ENCODE measurements around the gene KLHL36. TPM values are rescaled to one million over a fixed set of nuclear protein-coding genes. Genes with fewer than 3 reads are reported as not detected.

Gene KLHL36
- total RNA-seq, 1 donor from 2014 or later = 49.0 TPM

DNA sequence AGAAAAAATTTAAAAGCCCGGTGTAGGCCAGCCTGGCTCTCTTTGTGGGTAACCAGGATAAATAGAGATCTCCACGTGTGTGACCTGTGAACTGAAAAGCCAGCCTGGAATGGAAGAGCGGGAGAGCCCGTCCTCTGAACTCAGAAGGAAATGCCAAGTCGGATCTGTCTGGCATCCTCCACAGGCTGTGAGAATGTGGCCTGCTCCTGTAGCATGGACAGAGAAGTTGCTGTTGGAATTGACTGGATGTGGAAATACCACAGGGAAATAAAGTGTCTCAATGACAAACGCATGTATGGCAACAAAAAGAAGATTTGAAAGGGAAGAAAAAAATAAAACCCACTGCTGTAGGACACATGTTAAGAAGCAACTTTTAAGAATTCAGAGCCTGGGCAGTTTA lies 6.7 kb downstream of the KLHL36 start:
- no peaks in the 10 kb centered on the region for H3K9me3 Mint-ChIP-seq (ENCODE audit: unreplicated experiment)
- no peak for FAIRE-seq
- peaks cover 21% of the 10 kb centered on the region for H3K4me1 Mint-ChIP-seq (ENCODE audit: low read depth, unreplicated experiment)

DNA sequence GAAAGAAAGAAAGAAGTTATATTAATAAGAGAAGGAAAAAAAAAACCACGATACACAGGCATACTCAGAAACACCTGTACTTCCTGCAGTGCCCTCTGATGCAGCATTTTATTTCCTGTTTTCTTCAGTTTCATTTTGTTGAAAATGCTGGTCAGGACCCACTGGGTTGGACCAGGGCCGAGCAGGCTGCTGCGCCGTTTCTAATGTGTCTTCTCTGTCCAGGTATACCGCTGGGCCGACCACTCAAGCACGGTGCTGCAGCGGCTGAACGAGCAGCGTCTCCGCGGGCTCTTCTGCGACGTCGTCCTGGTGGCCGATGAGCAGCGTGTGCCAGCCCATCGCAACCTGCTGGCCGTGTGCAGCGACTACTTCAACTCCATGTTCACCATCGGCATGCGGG lies 8.3 kb downstream of the KLHL36 start:
- no peaks in the 10 kb centered on the region for H3K27me3 Mint-ChIP-seq (ENCODE audit: low read depth, unreplicated experiment)
- Histone ChIP-seq H3K4me2 (ENCODE audit: low read length) (no peak overlapping the region), H3K27ac (ENCODE audit: low read depth, low read length) (no peak overlapping the region), H2AFZ (ENCODE audit: low read depth, low read length) (no peak overlapping the region), H3K4me1 (ENCODE audit: insufficient read depth, low read length) (no peaks in the 10 kb centered on the region), H3K4me3 (ENCODE audit: insufficient read depth, low read depth, low read length) (no peak overlapping the region), H3K9me3 (ENCODE audit: insufficient read depth, low read depth, low read length) (no peaks in the 10 kb centered on the region), H3K9ac (ENCODE audit: low read length) (no peak overlapping the region), H3K27me3 (ENCODE audit: insufficient read depth, low read length) (no peaks in the 10 kb centered on the region), H3K36me3 (ENCODE audit: insufficient read depth, low read length) (peaks cover 16% of the 10 kb centered on the region), H4K20me1 (ENCODE audit: insufficient read depth, low read length) (peaks cover 34% of the 10 kb centered on the region), H3K79me2 (ENCODE audit: insufficient read depth, low read length) (peaks cover 3% of the 10 kb centered on the region)
- H3K4me3 Mint-ChIP-seq (ENCODE audit: unreplicated experiment) = no peak overlapping the region
- no peak for DNase-seq (ENCODE audit: low read depth)
- no peaks in the 10 kb centered on the region for H3K9me3 Mint-ChIP-seq (ENCODE audit: unreplicated experiment)
- no peak for TF ChIP-seq EZH2 (IDR thresholded peaks at IDR 0.05; ENCODE audit: insufficient read depth, low read length)
- TF ChIP-seq, protein P1, sequence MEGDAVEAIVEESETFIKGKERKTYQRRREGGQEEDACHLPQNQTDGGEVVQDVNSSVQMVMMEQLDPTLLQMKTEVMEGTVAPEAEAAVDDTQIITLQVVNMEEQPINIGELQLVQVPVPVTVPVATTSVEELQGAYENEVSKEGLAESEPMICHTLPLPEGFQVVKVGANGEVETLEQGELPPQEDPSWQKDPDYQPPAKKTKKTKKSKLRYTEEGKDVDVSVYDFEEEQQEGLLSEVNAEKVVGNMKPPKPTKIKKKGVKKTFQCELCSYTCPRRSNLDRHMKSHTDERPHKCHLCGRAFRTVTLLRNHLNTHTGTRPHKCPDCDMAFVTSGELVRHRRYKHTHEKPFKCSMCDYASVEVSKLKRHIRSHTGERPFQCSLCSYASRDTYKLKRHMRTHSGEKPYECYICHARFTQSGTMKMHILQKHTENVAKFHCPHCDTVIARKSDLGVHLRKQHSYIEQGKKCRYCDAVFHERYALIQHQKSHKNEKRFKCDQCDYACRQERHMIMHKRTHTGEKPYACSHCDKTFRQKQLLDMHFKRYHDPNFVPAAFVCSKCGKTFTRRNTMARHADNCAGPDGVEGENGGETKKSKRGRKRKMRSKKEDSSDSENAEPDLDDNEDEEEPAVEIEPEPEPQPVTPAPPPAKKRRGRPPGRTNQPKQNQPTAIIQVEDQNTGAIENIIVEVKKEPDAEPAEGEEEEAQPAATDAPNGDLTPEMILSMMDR (IDR thresholded peaks at IDR 0.05; ENCODE audit: insufficient read depth, low read depth, low read length) = no peak
- H3K4me1 Mint-ChIP-seq (ENCODE audit: low read depth, unreplicated experiment) = peaks cover 7% of the 10 kb centered on the region
- peaks cover 19% of the 10 kb centered on the region for H3K36me3 Mint-ChIP-seq (ENCODE audit: low read depth, unreplicated experiment)
- FAIRE-seq = no peak
- no peak overlapping the region for H3K27ac Mint-ChIP-seq (ENCODE audit: unreplicated experiment)

More for the DNA sequence above, 6.7 kb downstream of the KLHL36 start:
- H3K9ac ChIP-seq (ENCODE audit: low read length) = no peak overlapping the region
- TF ChIP-seq, protein P1 (IDR thresholded peaks at IDR 0.05; ENCODE audit: insufficient read depth, low read depth, low read length) = no peak
- no peak for TF ChIP-seq EZH2 (IDR thresholded peaks at IDR 0.05; ENCODE audit: insufficient read depth, low read length)
- H3K4me3 Mint-ChIP-seq (ENCODE audit: unreplicated experiment) = no peak overlapping the region
- no peak overlapping the region for H3K27ac Mint-ChIP-seq (ENCODE audit: unreplicated experiment)
- H3K9me3 ChIP-seq (ENCODE audit: insufficient read depth, low read depth, low read length) = no peaks in the 10 kb centered on the region
- H3K36me3 ChIP-seq (ENCODE audit: insufficient read depth, low read length) = peaks cover 12% of the 10 kb centered on the region
- no peaks in the 10 kb centered on the region for H3K27me3 Mint-ChIP-seq (ENCODE audit: low read depth, unreplicated experiment)
- peaks cover 11% of the 10 kb centered on the region for H3K4me1 ChIP-seq (ENCODE audit: insufficient read depth, low read length)
- no peak overlapping the region for H3K27ac ChIP-seq (ENCODE audit: low read depth, low read length)
- H3K4me2 ChIP-seq (ENCODE audit: low read length) = no peak overlapping the region
- peaks cover 3% of the 10 kb centered on the region for H3K79me2 ChIP-seq (ENCODE audit: insufficient read depth, low read length)
- H3K27me3 ChIP-seq (ENCODE audit: insufficient read depth, low read length) = no peaks in the 10 kb centered on the region
- peaks cover 42% of the 10 kb centered on the region for H4K20me1 ChIP-seq (ENCODE audit: insufficient read depth, low read length)
- no peak overlapping the region for H3K4me3 ChIP-seq (ENCODE audit: insufficient read depth, low read depth, low read length)
- H2AFZ ChIP-seq (ENCODE audit: low read depth, low read length) = no peak overlapping the region
- peaks cover 16% of the 10 kb centered on the region for H3K36me3 Mint-ChIP-seq (ENCODE audit: low read depth, unreplicated experiment)
- DNase-seq (ENCODE audit: low read depth) = no peak

DNA sequence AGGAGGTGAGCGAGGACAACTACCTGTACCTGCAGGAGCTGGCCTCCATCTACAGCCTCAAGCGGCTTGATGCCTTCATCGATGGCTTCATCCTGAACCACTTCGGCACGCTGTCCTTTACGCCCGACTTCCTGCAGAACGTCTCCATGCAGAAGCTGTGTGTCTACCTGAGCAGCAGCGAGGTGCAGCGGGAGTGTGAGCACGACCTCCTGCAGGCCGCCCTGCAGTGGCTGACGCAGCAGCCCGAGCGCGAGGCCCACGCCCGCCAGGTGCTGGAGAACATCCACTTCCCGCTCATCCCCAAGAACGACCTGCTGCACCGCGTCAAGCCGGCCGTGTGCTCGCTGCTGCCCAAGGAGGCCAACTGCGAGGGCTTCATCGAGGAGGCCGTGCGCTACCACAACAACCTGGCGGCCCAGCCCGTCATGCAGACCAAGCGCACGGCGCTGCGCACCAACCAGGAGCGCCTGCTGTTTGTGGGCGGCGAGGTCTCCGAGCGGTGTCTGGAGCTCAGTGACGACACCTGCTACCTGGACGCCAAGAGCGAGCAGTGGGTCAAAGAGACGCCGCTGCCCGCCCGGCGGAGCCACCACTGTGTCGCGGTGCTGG lies 9.0 kb downstream of the KLHL36 start:
- H3K27me3 ChIP-seq (ENCODE audit: insufficient read depth, low read length) = no peaks in the 10 kb centered on the region
- DNase-seq (ENCODE audit: low read depth) (no peak), FAIRE-seq (no peak)
- H3K4me2 ChIP-seq (ENCODE audit: low read length) = no peak overlapping the region
- Mint-ChIP-seq H3K4me3 (ENCODE audit: unreplicated experiment) (no peak overlapping the region), H3K27ac (ENCODE audit: unreplicated experiment) (no peak overlapping the region), H3K36me3 (ENCODE audit: low read depth, unreplicated experiment) (peaks cover 21% of the 10 kb centered on the region), H3K9me3 (ENCODE audit: unreplicated experiment) (no peaks in the 10 kb centered on the region), H3K4me1 (ENCODE audit: low read depth, unreplicated experiment) (peaks cover 3% of the 10 kb centered on the region), H3K27me3 (ENCODE audit: low read depth, unreplicated experiment) (no peaks in the 10 kb centered on the region)
- peaks cover 3% of the 10 kb centered on the region for H3K79me2 ChIP-seq (ENCODE audit: insufficient read depth, low read length)
- no peak overlapping the region for H3K4me3 ChIP-seq (ENCODE audit: insufficient read depth, low read depth, low read length)
- H3K4me1 ChIP-seq (ENCODE audit: insufficient read depth, low read length) = no peaks in the 10 kb centered on the region
- H3K9me3 ChIP-seq (ENCODE audit: insufficient read depth, low read depth, low read length) = no peaks in the 10 kb centered on the region
- H3K36me3 ChIP-seq (ENCODE audit: insufficient read depth, low read length) = peaks cover 14% of the 10 kb centered on the region
- no peak overlapping the region for H3K27ac ChIP-seq (ENCODE audit: low read depth, low read length)
- H4K20me1 ChIP-seq (ENCODE audit: insufficient read depth, low read length) = peaks cover 29% of the 10 kb centered on the region
- TF ChIP-seq, protein P1 (IDR thresholded peaks at IDR 0.05; ENCODE audit: insufficient read depth, low read depth, low read length) = no peak
- TF ChIP-seq EZH2 (IDR thresholded peaks at IDR 0.05; ENCODE audit: insufficient read depth, low read length) = no peak
- H2AFZ ChIP-seq (ENCODE audit: low read depth, low read length) = no peak overlapping the region
- H3K9ac ChIP-seq (ENCODE audit: low read length) = no peak overlapping the region
